ENCODE measurements around the gene EWSR1.
"Not testable (repeated sequence)": the region's sequence is repeated elsewhere in the genome, so short reads cannot be mapped to it uniquely, and the experiment has no call there.

EWSR1 gene, protein sequence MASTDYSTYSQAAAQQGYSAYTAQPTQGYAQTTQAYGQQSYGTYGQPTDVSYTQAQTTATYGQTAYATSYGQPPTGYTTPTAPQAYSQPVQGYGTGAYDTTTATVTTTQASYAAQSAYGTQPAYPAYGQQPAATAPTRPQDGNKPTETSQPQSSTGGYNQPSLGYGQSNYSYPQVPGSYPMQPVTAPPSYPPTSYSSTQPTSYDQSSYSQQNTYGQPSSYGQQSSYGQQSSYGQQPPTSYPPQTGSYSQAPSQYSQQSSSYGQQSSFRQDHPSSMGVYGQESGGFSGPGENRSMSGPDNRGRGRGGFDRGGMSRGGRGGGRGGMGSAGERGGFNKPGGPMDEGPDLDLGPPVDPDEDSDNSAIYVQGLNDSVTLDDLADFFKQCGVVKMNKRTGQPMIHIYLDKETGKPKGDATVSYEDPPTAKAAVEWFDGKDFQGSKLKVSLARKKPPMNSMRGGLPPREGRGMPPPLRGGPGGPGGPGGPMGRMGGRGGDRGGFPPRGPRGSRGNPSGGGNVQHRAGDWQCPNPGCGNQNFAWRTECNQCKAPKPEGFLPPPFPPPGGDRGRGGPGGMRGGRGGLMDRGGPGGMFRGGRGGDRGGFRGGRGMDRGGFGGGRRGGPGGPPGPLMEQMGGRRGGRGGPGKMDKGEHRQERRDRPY

DNA sequence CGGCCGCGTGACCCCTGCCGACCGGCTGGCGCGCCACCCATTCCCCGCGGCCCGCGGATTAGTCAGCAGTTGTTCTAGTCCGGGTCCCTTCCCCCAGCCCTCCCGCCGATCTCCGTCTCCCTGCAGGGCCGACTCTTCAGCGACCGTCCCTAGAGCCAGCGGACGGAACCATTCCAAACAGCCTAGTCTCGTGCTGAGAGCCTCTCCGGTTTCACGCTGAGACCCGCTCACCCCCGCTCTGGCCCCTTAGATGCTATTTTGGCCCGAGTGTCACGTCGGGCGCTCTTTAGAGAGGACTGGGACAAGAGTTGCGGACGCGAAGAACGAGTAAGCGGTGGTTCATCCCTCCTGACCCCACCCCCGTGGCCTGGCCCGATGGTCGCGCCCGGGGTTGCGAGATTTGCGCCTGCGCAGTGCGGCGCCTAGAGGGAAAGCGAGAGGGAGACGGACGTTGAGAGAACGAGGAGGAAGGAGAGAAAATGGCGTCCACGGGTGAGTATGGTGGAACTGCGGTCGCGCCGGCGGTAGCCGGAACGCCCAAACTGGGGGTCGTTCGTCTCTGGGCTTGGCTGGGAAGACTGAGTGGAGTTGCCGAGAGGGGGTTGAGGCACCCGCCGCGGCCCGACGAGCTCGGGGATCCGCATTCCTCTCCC is at the start of gene EWSR1, which contains the start of gene RHBDD3:
Gene EWSR1, plus strand, starts transcription at position 411 of the 653 bp plus-strand sequence. Its CDS starts 69 bp downstream, at position 480.
Gene RHBDD3, minus strand, starts transcription at position 124 of the 653 bp plus-strand sequence. CDS start 2,355 bp downstream, outside the sequence.
- DNase-seq, result peak; percentile 94 to 99 (median 96)

DNA sequence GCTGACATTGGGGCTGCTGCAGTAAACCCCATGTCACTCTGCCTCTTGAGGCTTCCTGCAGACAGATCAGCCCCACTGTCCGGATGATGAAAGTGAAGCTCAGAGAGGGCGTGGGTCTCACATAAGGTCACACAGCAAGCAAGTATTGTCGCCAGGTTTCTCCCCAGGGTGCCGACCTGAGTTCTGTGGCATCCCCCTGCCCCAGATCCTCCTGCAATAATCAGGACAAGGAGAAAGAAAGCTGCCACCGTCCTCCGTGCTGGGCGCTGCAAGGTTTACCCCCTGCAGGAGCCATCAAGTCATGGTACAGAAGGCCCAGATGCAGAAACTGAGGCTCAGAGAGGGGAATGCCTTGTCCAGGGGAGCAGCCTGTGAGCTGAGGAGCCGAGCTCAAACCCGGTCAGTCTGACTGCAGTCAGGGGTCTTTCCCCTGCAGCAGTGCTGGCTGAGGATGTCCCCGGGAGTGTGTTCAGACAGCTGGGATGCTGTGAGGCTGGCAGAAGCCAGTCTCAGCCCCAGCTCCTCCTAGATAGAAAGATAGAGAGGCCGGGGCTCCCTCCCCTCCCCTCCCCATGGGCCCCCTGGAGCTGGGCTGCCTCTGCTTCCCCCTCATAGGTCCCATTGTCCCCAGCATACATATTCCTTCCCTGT is 49.2 kb upstream of the EWSR1 start:
- DNase-seq, result no peak

DNA sequence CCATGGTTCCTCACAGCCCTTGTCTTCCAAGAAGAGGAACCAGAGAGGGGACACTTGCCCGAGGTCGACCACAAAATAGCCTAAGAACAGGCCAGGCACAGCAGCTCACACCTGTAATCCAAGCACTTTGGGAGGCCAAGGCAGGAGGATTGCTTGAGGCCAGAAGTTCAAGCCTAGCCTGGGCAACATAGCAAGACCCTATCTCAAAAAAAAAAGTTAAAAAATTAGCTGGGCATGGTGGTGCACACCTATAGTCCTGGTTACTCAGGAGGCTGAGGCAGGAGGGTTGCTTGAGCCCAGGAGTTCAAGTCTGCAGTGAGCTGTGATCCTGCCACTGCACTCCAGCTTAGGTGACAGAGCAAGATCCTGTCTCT is 48.7 kb upstream of the EWSR1 start:
- not testable (repeated sequence) for DNase-seq

DNA sequence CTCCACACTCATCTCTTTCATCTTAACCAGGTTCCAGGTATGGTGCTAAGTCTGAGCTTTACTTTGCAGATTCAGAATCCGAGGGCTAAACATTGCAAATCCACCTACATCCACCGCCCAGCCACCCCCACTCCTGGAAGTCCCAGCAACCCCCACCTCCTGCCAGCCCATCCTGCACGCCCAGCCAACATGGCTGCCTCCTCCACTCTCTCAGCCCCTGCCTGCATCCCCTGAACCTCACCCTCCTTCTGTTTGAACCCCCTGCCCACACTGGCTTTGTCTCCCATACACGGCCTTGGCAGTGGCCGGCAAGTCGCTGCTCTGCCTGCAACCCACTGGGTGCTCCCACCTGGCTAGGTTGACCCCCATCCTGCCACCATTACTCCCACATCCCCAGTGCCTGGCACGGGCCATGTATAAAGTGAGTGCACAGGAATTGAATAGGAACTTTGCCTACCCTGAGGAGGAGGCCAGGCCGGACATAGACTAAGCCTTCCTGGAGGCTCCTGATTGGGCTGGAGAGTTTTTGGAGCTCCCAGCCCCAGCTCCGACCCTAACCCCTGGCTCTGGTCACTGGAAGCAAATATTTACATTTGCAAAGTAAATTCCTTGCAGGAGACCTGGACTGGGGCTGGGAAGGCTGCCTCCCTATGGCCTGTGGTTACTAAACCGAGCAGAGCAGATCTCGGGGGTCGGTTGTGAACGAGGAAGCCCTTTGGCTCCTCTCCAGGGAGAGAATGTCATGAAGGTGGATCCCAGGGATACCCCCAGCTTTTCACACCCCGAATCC is 48.0 kb upstream of the EWSR1 start:
- DNase-seq, result no peak

DNA sequence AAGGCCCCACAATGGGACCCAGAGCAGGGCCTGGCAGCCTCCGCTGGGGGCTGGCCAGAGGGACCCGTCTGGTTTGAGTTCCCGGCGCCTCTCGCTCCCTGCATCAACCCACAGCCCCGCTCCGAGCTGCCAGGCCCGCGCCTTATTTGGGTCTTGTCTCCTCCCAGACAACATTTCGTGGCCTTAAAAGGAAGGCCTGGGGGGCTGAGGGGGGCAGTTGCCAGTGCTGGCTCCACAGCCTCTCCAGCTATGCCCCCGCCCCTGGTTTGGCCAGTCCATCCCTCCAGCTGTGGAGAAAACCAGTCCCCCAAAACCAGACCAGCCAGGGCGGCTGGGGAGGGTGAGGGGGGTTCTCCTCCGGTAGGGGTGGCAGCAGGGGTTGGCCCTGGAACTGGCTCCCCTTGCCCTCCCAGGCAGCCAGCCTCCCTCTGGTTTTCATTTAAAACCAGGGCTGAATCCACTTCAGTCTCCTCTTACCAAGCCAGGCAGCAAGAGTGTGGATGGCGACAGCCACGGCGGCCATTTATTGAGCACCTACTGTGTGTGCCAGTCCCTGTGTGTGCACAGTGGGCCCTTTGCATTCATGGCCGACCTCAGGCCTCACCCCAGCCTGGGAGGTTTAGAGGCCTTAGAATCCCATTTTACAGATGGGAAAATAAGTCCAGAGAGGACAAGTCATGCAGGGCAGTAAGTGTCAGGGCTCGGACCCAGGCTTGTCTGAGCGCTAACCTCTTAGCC is 43.8 kb upstream of the EWSR1 start:
- no peak for DNase-seq

DNA sequence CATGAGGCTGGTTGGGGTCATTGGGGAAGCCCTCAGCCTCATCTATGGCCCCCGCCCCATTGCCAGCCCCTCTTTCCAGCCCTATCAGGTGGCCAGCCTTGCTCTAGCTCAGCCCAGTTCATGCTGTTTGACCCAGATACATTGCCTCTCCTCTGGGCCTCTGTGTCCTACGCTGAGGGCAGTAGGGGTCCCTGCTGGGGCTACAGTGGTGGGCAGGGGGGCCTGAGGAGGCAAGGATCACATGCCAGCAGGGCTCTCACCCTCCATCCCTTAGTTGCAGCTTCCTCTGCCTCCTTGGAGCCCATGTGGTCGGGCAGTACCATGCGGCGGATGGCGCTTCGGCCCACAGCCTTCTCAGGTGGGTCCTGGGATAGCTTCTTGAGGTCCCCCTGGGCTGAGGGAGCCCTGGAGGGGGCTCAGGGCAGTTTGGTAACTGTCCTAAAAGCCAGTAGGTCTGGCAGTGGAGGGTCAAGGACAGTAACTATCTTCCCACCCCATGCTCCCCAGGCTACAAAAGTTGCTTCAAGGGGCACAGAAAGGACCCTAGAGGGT is 43.1 kb upstream of the EWSR1 start:
- no peak for DNase-seq

DNA sequence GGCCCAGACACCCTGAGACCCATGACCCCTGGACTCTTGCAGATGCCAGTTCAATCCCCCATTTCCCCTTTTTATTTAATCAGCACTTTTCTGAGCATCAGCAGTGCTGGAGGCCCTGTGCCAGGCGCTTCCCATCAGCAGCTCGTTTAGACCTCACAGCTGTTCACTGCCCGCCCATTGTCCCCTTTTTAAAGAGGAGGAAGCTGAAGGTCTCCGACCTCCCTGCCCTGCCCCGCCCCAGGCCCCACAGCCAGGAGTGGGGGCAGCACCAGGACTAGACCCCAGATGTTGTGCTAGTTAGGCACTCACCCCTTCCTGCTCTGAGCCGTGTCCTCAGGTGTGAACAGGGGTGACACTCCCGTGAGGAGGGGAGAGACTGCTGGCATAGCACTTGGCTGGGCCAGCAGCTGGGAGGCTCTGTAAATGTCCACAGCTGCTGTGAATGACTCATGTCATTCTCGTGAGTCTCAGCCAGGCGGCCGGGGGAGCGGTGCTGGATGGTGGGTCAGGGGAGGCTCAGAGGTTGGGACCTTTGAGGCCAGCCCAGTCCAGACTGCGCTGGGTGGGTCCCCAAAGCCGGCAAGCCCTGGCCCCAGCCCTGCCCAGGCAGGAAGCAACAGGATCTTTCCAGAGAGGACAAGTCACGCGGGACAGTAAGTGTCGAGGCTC is 42.5 kb upstream of the EWSR1 start:
- DNase-seq, result no peak

DNA sequence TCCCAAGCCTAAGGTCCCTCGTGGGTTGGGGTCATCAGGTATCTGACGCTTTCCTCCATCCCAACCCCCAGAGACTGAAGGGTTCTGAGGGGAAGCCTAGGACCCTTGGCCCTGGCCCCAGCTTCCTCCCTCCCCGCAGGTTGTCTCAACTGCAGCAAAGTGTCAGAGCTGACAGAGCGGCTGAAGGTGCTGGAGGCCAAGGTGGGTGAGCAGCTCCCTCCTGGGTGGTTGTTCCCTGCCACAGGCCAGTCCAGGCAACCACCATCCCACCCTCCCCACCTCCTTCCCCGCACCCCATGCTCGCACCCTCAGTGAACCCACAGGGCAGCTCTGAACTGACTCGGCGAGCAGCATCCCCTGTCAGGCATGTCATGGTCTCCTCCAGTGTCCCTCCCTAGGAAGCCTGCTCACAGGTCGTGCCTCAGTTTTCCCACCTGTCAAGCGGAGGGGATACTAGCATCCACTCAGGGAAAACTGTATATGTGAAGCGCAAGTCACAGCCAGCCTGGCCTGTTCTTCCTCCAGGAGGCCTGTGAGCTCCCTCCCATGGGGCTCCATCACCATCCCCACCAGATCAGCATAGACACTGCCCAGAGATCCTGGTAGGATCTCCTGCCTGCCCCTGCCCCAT is 41.6 kb upstream of the EWSR1 start:
- DNase-seq, result no peak

DNA sequence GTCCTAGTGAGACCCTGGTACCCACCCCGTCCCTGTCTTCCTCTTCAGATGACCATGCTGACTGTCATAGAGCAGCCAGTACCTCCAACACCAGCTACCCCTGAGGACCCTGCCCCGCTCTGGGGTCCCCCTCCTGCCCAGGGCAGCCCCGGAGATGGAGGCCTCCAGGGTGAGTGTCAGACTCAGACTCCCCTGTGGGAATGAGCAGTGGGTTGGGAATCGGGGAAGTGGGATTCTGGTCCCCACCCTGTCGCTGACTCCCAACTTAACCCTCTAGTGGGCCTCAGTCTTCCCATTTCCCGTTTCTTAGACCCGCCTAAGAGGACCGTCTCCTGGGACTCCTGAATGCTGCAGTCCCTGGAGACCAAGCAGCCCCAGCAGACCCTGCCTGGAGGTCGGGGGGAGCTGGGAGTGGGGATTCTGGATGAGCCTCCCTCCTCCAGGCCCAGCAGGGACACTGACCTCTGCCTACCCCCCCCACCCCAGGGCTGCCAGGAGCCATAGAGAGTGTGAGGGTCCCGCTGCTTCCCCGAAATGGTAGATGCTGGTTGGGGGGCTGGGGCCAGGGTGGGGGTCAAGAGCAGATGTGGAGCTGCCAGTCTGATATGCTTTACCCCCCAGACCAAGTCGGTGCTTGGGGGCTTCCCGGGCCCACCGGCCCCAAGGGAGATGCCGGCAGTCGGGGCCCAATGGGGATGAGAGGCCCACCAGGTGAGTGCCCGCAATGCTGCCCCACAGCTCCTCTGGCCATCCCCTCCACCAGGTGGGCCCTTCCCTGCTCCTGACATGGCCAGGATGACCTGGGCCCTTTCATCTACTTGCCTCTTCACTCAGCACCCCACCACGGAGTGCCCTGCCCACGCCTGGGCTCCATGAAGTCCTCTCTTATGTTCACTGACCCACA is 36.8 kb upstream of the EWSR1 start:
- DNase-seq, result no peak

DNA sequence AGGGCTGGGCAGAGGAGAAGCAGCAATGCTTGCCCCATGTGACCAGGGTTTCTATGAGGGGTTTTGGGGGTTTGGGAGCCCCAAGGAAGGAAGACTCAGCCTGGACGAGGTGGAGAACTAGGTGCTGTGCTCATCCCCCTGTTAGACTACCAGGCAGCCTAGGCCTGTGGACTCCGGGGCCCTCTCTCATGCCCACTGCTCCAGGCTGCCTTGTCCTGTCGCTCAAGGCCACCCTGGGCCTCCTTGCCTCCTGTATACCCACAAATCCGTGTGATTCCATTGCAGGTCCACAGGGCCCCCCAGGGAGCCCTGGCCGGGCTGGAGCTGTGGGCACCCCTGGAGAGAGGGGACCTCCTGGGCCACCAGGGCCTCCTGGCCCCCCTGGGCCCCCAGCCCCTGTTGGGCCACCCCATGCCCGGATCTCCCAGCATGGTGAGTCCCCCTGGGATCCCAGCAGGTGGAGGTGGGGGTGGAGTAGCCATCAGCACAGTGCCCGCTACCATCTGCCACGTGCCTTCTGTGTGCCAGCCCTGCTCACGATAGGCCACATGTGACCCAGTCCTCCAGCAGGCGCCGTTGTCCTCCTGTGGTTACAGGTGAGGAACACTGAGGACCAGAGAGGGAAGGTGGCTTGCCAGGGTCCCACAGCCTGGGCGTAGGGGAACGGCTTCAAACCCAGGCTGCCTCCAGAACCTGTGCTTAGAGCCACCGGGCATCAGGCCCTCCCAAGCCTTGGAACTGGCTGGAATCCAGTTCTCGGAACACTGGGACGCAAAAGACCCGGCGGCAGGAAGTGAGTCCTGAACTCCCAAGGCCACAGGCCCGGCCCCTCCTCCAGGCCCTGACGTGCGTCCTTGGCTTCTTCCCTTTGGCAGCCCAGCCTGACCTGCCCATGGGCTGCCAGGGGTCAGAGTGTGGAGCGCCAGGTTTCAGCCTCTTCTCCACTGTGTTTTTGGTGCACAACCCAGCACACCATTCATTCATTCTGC is 35.8 kb upstream of the EWSR1 start:
- no peak for DNase-seq

DNA sequence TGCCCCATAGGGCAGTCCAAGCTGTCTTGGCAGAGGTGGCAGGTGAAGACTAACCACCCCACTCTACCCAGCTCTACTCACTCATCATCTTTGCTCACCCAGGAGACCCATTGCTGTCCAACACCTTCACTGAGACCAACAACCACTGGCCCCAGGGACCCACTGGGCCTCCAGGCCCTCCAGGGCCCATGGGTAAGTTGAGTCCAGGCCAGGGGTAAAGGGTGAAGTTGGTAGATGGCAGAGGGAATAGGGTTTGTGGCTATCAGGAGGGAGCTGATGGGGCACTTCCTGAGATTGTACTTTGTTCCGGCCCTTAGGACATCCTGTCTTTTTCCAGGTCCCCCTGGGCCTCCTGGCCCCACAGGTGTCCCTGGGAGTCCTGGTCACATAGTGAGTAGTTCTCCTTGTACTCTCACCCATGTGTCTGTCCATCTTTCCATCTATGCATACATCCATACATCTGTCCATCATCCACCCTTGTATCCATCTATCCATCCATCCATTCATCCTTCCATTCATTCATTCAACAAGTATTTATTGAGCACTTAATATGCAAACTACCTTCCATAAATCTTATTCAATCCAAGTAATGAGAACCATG is 34.7 kb upstream of the EWSR1 start:
- no peak for DNase-seq

DNA sequence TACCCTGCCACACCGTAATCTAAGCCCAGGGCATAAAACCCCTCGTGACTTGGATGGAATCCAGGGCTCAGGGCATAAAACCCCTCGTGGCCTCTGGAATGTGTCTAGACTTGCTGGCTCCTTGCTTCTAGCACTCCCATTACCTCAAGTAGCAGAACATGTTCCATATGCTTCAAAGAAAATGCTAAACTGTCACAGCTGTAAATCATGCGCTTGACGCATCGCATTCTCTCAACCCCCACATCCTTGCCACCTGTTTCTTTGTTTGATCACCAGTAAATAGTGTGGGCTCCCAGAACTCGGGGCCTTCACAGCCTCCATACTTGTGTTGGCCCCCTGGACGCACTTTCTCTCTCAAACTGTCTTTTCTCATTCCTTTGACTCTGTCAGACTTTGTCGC is 27.6 kb upstream of the EWSR1 start:
- DNase-seq, result not testable (repeated sequence)

DNA sequence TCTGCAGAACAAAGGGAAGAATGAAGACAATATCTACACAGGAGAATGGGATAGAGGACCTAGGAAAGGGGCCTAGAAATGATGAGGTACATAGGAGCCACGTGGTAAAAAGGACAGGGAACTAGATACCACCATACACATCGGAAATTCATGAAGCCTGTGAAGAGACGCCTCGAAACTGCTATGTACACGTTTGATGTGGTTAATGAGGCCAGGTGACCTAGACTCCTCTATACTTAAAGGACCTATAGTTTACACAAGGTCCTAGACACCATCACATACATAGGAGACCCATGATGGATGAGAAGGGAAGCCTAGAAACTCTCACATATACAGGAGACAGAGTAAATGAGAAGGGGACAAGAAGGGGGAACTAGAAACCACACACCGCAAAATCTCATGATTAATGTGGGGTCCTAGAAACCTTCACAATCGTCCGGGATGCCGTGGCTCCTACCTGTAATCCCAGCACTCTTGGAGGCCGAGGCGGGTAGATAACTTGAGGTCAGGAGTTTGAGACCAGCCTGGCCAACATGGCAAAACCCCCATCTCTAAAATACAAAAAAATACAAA is 24.1 kb upstream of the EWSR1 start:
- no peak for DNase-seq

DNA sequence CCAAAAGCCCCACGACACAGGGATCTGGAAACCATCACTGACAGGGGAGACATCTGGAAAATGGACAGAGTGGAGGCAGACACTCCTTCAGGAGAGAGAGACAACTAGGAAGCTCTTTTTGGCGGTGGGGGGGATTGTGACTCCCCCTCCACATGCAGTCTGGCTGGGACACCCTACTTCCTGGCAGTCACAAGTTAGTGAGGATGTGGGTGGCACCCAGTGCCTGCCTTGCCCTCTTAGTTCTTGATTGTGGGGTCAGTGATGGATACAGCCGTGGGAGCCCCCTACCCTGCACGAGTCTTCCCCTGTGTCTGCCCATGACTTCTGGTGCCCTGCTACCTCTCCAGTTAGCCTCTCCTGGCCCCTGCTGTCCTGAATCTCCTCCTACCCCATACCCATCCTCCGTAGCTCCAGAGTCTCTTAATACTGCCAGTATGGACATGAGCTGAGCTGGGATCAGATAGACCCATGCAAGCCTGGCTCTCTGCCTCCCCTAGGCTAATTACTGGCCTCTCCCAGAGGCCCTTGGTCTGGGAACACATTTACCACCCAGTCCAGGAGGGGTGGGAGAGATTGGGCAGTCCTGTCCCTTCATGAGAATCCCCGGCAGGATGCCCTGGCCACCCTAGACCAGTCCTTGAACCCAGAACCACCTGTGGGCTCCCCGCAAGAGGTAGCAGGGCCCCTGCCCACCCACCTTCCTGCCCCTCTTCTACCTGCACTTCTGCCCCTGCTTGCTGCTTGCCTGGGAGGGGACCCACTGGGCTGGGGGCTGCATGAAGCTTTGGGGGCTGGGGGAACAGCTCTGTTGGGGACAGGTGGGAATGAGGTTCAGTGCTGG is 23.1 kb upstream of the EWSR1 start:
- DNase-seq, result no peak

DNA sequence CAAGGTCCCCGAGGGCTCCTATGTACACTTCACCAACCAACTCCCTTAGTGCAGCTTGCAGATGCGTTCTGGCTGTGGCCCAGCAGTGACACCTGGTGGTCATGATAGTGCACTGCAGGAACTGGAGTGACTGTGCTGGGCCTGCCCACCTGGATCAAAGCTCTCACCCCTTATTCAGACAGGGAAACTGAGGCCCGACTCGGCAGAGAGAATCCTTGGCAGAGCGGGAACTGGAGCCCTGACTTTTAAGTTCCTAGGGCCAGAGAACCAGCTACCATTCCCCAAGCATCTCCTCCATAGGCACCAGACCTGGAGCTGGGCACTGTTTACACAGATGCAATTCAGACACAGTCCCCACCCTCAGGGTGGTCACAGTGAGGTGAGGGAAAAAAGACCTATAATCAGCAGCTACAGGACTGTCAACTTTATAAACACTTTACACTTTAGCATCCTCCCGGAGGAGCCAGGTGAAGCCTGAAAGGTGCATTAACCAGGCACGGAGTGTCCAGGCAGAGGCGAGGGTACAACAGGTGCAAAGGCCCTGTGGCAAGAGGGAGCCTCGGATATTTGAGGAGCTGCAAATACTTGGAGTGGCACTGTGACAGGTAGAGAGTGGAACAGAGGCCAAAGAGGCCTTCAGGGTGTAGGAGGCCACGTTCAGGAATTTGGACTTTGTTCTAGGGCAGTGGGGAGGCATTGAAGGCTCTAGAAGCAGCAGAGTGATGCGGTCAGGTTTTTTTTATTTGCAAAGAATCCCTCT is 22.3 kb upstream of the EWSR1 start:
- peak; percentile 20 to 51 (median 40) for DNase-seq

All from activated naive CD4-positive, alpha-beta T cell (primary cell).